GM12878 (cell line): ENCODE results near the gene PABPN1. TPM values are rescaled to one million over a fixed set of nuclear protein-coding genes. Genes with fewer than 3 reads are reported as not detected.

ENCODE experiments used
- ATAC-seq: fragments of 200-7000 bp; cut with Tn5 transposase; 3 replicates; pipeline ENCODE4 v1.9.1; 2020; ENCODE audit warnings: mild to moderate bottlenecking, moderate library complexity
- BruUV-seq: library from RNA; stranded (reverse); fragments of 400-500 nt; replicated peaks from 2 replicates; lab custom pipeline; 2021; lab: Mats Ljungman, UMichigan
- CTCF ChIA-PET: fragments of 300-600 bp; sonication (Branson Sonifier 250); formaldehyde crosslinking; extraction: SDS; loops from one replicate; lab custom pipeline; 2021; ENCODE audit warnings: inconsistent platforms; lab: Yijun Ruan, JAX
- POLR2A ChIA-PET: fragments of 350-600 bp; formaldehyde crosslinking; extraction: SDS; loops from one replicate; lab custom pipeline; 2021; ENCODE audit warnings: inconsistent platforms; lab: Charles Lee
- RAD21 ChIA-PET: fragments of 300-600 bp; sonication (Branson Sonifier 250); formaldehyde crosslinking; loops from one replicate; lab custom pipeline; 2023; ENCODE audit warnings: antibody characterized with exemption; ENCODE audit not compliant: unreplicated experiment; lab: Charles Lee
- SMC1A ChIA-PET: fragments of 300-600 bp; sonication (Branson Sonifier 250); formaldehyde crosslinking; loops from one replicate; lab custom pipeline; 2023; ENCODE audit not compliant: unreplicated experiment, uncharacterized antibody; lab: Charles Lee
- DNase-seq: peaks from one replicate; pipeline ENCODE4 v3.0.0-alpha.2; 2011; ENCODE audit warnings: low read depth, low spot score
- FAIRE-seq: peaks from 3 replicates; lab custom pipeline; 2011; peaks lifted over from hg19 to GRCh38; lab: Jason Lieb, UNC
- H2AFZ ChIP-seq: 2 replicates; pipeline ENCODE4 v1.6.0; 2011; ENCODE audit warnings: low read depth, low read length, control low read depth; ENCODE audit not compliant: control insufficient read depth
- H3K27ac ChIP-seq: 2 replicates; pipeline ENCODE4 v1.5.1; 2011; ENCODE audit warnings: control low read depth; ENCODE audit not compliant: control insufficient read depth, insufficient read depth
- H3K27me3 ChIP-seq, 2 experiments: replicated peaks in 1 of 2; 2 replicates each; pipeline versions ENCODE4 v1.6.0 to v1.6.1; 2011; ENCODE audit warnings: low read length in 1 of 2; ENCODE audit not compliant: control insufficient read depth in 2 of 2, insufficient read depth in 2 of 2
- H3K36me3 ChIP-seq, 2 experiments: 2 replicates each; pipeline ENCODE4 v1.5.1; 2011; ENCODE audit warnings: low read length in 1 of 2; ENCODE audit not compliant: control insufficient read depth in 2 of 2, insufficient read depth in 2 of 2
- H3K4me1 ChIP-seq: 2 replicates; pipeline ENCODE4 v1.6.1; 2011; ENCODE audit warnings: mild to moderate bottlenecking, low read length, moderate library complexity, mixed read lengths; ENCODE audit not compliant: control insufficient read depth, insufficient read depth
- H3K4me2 ChIP-seq: 2 replicates; pipeline ENCODE4 v1.6.0; 2011; ENCODE audit warnings: control low read depth; ENCODE audit not compliant: control insufficient read depth, insufficient read depth
- H3K4me3 ChIP-seq: fragments of 200-600 bp; sonication (generic); 2 replicates; pipeline ENCODE4 v1.5.1; 2016
- H3K79me2 ChIP-seq: 2 replicates; pipeline ENCODE4 v1.6.0; 2011; ENCODE audit warnings: low read length; ENCODE audit not compliant: control insufficient read depth, insufficient read depth
- H3K9ac ChIP-seq: 2 replicates; pipeline ENCODE4 v1.8.0; 2011; ENCODE audit warnings: low read length, control low read depth, mixed read lengths; ENCODE audit not compliant: control insufficient read depth, insufficient read depth
- H3K9me3 ChIP-seq: replicated peaks from 3 replicates; pipeline ENCODE4 v1.5.1; 2011; ENCODE audit warnings: mild to moderate bottlenecking, low read length; ENCODE audit not compliant: control insufficient read depth, insufficient read depth
- H4K20me1 ChIP-seq: 2 replicates; pipeline ENCODE4 v1.6.0; 2011; ENCODE audit not compliant: control insufficient read depth, insufficient read depth
- CBX3 ChIP-seq: fragments of 200-600 bp; sonication (generic); IDR thresholded peaks from 2 replicates; pipeline ENCODE4 v1.6.1; 2016; ENCODE audit warnings: low read depth, borderline replicate concordance
- DPF2 ChIP-seq: fragments of 450-650 bp; IDR thresholded peaks from 2 replicates; pipeline ENCODE4 v1.6.1; 2017; ENCODE audit warnings: mild to moderate bottlenecking
- EGR1 ChIP-seq, 2 experiments: IDR thresholded peaks; 1 replicate in 1 of 2; 2 replicates in 1 of 2; pipeline ENCODE4 v1.6.1; 2011 to 2012; ENCODE audit warnings: low read depth in 2 of 2, low read length in 2 of 2, borderline replicate concordance in 1 of 2, mild to moderate bottlenecking in 1 of 2, moderate library complexity in 1 of 2
- ELK1 ChIP-seq: IDR thresholded peaks from 2 replicates; pipeline ENCODE4 v1.6.1; 2012; ENCODE audit warnings: low read depth, low read length, improper control_type of control experiment
- FOS ChIP-seq: IDR thresholded peaks from 3 replicates; pipeline ENCODE4 v1.6.1; 2011; ENCODE audit warnings: borderline replicate concordance; ENCODE audit not compliant: insufficient read length; ENCODE audit errors: extremely low read depth
- LARP7 ChIP-seq: fragments of 450-650 bp; IDR thresholded peaks from 2 replicates; pipeline ENCODE4 v1.6.1; 2017; ENCODE audit warnings: mild to moderate bottlenecking
- TBL1XR1 ChIP-seq: IDR thresholded peaks from 2 replicates; pipeline ENCODE4 v1.6.1; 2012; ENCODE audit warnings: low read depth, low read length, improper control_type of control experiment
- TCF7 ChIP-seq: IDR thresholded peaks from 2 replicates; pipeline ENCODE4 v1.6.1; 2014; ENCODE audit warnings: antibody characterized with exemption, borderline replicate concordance
- ZSCAN29 ChIP-seq: fragments of 450-650 bp; IDR thresholded peaks from 2 replicates; pipeline ENCODE4 v1.6.1; 2017; ENCODE audit warnings: mild to moderate bottlenecking, moderate library complexity
- WGBS: methylation state at CpG from one replicate; pipeline ENCODE4 v1.1.6; 2016; ENCODE audit warnings: low lambda C conversion rate; ENCODE audit not compliant: insufficient replicate concordance, insufficient coverage; ENCODE audit errors: missing lambda C conversion rate; 5-methylcytosine and 5-hydroxymethylcytosine counted together
- in situ Hi-C: fragments of 300-500 bp; cut with MboI; formaldehyde crosslinking; loops from 9 replicates; pipeline ENCODE4 v1.14.3; 2018; ENCODE audit warnings: mixed read lengths
- intact Hi-C: fragments of 100-400 bp; cut with micrococcal nuclease; formaldehyde crosslinking; loops from one replicate; pipeline ENCODE4 v1.14.2; 2022; ENCODE audit not compliant: unreplicated experiment
- polyA plus RNA-seq, 11 experiments: library from polyadenylated mRNA; depleted of rRNA in 4 of 11; unstranded in 6 of 11; stranded (reverse) in 5 of 11; fragments of >200 nt; fragmentation: Nextera tagmentation in 4 of 11; fragmentation: Illumina TruSeq in 1 of 11; extraction: Ambion mirVana in 4 of 11; extraction: Trizol in 1 of 11; gene quantifications; 1 replicate in 1 of 11; 2 replicates in 10 of 11; pipeline versions ENCODE4 v1.2.1 to v1.2.3, GENCODE V29; 2011 to 2016; ENCODE audit warnings: inconsistent platforms in 2 of 11, missing spikeins in 2 of 11, low read depth in 1 of 11
- total RNA-seq, 4 experiments: library from RNA; depleted of rRNA in 3 of 4; stranded (reverse); fragments of >200 nt in 3 of 4; fragmentation: Illumina TruSeq in 1 of 4; extraction: Trizol in 1 of 4; gene quantifications; 2 replicates each; pipeline versions ENCODE4 v1.2.1 to v1.2.3, GENCODE V29; 2013 to 2021
- TF ChIP-seq, protein P1 (sequence below): IDR thresholded peaks from 2 replicates; pipeline ENCODE4 v1.6.1; 2011; ENCODE audit warnings: borderline replicate concordance, low read depth, mild to moderate bottlenecking, moderate library complexity, mixed read lengths, low read length; ENCODE audit not compliant: insufficient read depth; ENCODE audit errors: extremely low read length
- TF ChIP-seq, protein P2 (sequence below): fragments of 450-650 bp; IDR thresholded peaks from 2 replicates; pipeline ENCODE4 v1.6.1; 2017; ENCODE audit warnings: low read depth, mild to moderate bottlenecking, moderate library complexity
- TF ChIP-seq, protein P3 (sequence below): fragments of 450-650 bp; IDR thresholded peaks from 2 replicates; pipeline ENCODE4 v1.6.1; 2016; ENCODE audit warnings: mild to moderate bottlenecking, moderate library complexity, borderline replicate concordance
- TF ChIP-seq, protein P4 (sequence below): fragments of 450-650 bp; conservative IDR thresholded peaks from 2 replicates; pipeline ENCODE4 v1.6.1; 2017; ENCODE audit warnings: mild to moderate bottlenecking, moderate library complexity

The PABPN1 gene
- total and polyA plus RNA-seq, 10 of the 15 experiments (the other 5 are each of a cell fraction or from before 2014, with no cell fraction given): 31.3 to 248 (median 103) TPM

GRCh38 chr14:23359722-23360447 lies 38.6 kb downstream of the PABPN1 start:
- Histone ChIP-seq H3K9ac (no peak overlapping the region), H3K4me1 (no peaks in the 10 kb centered on the region), H3K9me3 (no peaks in the 10 kb centered on the region), H2AFZ (no peak overlapping the region), H4K20me1 (no peaks in the 10 kb centered on the region), H3K4me3 (no peak overlapping the region), H3K27me3 (peaks cover 0 to 7% of the 10 kb centered on the region in 2 experiments; a peak in 3 of 4 replicates), H3K27ac (no peak overlapping the region), H3K4me2 (no peak overlapping the region), H3K36me3 (no peaks in the 10 kb centered on the region), H3K79me2 (no peaks in the 10 kb centered on the region)
- RAD21 ChIA-PET: interaction anchor here (1.4 kb wide), 1 partner anchor 239 kb away, joined by 4 read pairs; no protein-coding TSS in a partner anchor
- 37% methylated on average over 17 of the region's 22 CpGs for WGBS
- SMC1A ChIA-PET: no interaction called here
- POLR2A ChIA-PET: no interaction called here
- CTCF ChIA-PET: interaction anchor here (0.9 to 1.4 kb wide), 6 partner anchors 17 to 239 kb away, joined by 3 to 5 read pairs (median 4); no protein-coding TSS in a partner anchor
- no peak for ATAC-seq
- in situ Hi-C loops (no loop called here), intact Hi-C loops (no loop called here)
- no peak for FAIRE-seq
- no peak for DNase-seq
- no TSS peak for BruUV-seq
- TF ChIP-seq DPF2: no peak
- no peak for TF ChIP-seq TBL1XR1
- no peak for TF ChIP-seq CBX3
- no peak for TF ChIP-seq TCF7
- no peak for TF ChIP-seq FOS
- TF ChIP-seq LARP7: no peak
- TF ChIP-seq EGR1 (IDR thresholded peaks at IDR 0.05; ENCODE audit: borderline replicate concordance in 1 of 2, low read depth in 2 of 2, low read length in 2 of 2): no peak
- TF ChIP-seq, protein P1, sequence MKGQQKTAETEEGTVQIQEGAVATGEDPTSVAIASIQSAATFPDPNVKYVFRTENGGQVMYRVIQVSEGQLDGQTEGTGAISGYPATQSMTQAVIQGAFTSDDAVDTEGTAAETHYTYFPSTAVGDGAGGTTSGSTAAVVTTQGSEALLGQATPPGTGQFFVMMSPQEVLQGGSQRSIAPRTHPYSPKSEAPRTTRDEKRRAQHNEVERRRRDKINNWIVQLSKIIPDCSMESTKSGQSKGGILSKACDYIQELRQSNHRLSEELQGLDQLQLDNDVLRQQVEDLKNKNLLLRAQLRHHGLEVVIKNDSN: no peak
- TF ChIP-seq, protein P2, sequence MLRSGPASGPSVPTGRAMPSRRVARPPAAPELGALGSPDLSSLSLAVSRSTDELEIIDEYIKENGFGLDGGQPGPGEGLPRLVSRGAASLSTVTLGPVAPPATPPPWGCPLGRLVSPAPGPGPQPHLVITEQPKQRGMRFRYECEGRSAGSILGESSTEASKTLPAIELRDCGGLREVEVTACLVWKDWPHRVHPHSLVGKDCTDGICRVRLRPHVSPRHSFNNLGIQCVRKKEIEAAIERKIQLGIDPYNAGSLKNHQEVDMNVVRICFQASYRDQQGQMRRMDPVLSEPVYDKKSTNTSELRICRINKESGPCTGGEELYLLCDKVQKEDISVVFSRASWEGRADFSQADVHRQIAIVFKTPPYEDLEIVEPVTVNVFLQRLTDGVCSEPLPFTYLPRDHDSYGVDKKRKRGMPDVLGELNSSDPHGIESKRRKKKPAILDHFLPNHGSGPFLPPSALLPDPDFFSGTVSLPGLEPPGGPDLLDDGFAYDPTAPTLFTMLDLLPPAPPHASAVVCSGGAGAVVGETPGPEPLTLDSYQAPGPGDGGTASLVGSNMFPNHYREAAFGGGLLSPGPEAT: no peak
- TF ChIP-seq, protein P3, sequence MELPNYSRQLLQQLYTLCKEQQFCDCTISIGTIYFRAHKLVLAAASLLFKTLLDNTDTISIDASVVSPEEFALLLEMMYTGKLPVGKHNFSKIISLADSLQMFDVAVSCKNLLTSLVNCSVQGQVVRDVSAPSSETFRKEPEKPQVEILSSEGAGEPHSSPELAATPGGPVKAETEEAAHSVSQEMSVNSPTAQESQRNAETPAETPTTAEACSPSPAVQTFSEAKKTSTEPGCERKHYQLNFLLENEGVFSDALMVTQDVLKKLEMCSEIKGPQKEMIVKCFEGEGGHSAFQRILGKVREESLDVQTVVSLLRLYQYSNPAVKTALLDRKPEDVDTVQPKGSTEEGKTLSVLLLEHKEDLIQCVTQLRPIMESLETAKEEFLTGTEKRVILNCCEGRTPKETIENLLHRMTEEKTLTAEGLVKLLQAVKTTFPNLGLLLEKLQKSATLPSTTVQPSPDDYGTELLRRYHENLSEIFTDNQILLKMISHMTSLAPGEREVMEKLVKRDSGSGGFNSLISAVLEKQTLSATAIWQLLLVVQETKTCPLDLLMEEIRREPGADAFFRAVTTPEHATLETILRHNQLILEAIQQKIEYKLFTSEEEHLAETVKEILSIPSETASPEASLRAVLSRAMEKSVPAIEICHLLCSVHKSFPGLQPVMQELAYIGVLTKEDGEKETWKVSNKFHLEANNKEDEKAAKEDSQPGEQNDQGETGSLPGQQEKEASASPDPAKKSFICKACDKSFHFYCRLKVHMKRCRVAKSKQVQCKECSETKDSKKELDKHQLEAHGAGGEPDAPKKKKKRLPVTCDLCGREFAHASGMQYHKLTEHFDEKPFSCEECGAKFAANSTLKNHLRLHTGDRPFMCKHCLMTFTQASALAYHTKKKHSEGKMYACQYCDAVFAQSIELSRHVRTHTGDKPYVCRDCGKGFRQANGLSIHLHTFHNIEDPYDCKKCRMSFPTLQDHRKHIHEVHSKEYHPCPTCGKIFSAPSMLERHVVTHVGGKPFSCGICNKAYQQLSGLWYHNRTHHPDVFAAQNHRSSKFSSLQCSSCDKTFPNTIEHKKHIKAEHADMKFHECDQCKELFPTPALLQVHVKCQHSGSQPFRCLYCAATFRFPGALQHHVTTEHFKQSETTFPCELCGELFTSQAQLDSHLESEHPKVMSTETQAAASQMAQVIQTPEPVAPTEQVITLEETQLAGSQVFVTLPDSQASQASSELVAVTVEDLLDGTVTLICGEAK: no peak
- TF ChIP-seq, protein P4, sequence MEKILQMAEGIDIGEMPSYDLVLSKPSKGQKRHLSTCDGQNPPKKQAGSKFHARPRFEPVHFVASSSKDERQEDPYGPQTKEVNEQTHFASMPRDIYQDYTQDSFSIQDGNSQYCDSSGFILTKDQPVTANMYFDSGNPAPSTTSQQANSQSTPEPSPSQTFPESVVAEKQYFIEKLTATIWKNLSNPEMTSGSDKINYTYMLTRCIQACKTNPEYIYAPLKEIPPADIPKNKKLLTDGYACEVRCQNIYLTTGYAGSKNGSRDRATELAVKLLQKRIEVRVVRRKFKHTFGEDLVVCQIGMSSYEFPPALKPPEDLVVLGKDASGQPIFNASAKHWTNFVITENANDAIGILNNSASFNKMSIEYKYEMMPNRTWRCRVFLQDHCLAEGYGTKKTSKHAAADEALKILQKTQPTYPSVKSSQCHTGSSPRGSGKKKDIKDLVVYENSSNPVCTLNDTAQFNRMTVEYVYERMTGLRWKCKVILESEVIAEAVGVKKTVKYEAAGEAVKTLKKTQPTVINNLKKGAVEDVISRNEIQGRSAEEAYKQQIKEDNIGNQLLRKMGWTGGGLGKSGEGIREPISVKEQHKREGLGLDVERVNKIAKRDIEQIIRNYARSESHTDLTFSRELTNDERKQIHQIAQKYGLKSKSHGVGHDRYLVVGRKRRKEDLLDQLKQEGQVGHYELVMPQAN: no peak
- no peak for TF ChIP-seq ZSCAN29
- no peak for TF ChIP-seq ELK1
